ENCODE data around the gene TMEM259. TPM values are rescaled to one million over a fixed set of nuclear protein-coding genes. Genes with fewer than 3 reads are reported as not detected.
"Not testable (repeated sequence)": the region's sequence is repeated elsewhere in the genome, so short reads cannot be mapped to it uniquely, and the experiment has no call there.

TMEM259 gene
- total RNA-seq, 1 donor, result 49.9 TPM

DNA sequence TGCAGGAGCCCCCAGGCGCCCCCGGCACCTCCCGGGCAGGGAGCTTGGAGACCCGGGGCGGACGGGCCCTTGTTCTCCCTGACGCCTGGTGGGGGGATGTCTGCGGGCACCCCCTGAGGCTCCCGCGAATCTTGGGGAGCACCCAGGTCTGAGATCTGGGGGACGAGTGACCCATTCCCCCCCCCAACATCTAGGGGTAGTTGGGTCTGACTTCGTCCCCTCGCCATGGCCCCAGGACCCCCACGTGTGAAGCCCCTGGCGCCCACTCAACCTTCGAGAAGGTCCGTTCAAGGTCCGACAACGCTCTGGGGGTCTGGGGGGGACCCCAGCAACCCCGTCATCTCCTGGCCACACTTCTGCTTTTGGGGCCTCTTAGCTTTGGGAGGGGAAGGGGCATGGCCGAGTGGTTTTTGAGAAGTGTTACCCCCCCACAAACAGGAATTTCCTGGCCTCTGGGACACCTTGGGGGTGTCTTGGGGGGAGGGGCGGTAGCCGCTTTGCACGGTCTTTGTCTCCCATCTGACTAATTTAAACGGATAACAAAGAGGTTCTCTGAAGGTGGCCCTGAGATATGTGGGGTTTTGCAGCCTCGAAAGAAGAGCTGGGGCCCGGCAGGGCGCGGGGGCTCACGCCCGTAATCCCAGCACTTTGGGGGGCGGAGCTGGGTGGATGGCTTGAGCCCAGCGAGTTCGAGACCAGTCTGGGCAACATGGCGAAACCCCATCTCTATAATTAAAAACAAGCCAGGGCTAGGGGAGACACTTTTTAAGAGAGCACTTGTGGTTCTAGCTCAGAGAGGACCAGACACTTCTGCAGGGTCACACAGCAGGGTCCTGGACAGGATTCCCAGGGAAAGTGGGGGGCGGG lies 6.1 kb upstream of the TMEM259 start:
- H3K4me3 ChIP-seq (ENCODE audit: low read depth, low read length), result peak overlapping the region; percentile 92
- TF ChIP-seq, protein P1, sequence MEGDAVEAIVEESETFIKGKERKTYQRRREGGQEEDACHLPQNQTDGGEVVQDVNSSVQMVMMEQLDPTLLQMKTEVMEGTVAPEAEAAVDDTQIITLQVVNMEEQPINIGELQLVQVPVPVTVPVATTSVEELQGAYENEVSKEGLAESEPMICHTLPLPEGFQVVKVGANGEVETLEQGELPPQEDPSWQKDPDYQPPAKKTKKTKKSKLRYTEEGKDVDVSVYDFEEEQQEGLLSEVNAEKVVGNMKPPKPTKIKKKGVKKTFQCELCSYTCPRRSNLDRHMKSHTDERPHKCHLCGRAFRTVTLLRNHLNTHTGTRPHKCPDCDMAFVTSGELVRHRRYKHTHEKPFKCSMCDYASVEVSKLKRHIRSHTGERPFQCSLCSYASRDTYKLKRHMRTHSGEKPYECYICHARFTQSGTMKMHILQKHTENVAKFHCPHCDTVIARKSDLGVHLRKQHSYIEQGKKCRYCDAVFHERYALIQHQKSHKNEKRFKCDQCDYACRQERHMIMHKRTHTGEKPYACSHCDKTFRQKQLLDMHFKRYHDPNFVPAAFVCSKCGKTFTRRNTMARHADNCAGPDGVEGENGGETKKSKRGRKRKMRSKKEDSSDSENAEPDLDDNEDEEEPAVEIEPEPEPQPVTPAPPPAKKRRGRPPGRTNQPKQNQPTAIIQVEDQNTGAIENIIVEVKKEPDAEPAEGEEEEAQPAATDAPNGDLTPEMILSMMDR (IDR thresholded peaks at IDR 0.05; ENCODE audit: insufficient read depth, low read length), result no peak
- peak; percentile 40 for DNase-seq (ENCODE audit: low read depth)

GRCh38 chr19:1025960-1026782 lies 5.2 kb upstream of the TMEM259 start, which contains the start of gene CNN2:
TSS of gene CNN2 (plus strand) at chr19:1026608. CDS start at chr19:1026662, 54 bp downstream.
- peak within 1 kb of the TSS; percentile 92 for H3K4me3 ChIP-seq (ENCODE audit: low read depth, low read length)
- TF ChIP-seq, protein P1 (IDR thresholded peaks at IDR 0.05; ENCODE audit: insufficient read depth, low read length), result no peak
- DNase-seq (ENCODE audit: low read depth), result peak; percentile 64

GRCh38 chr19:1025080-1025479 lies 4.2 kb upstream of the TMEM259 start:
- H3K4me3 ChIP-seq (ENCODE audit: low read depth, low read length); DNase-seq (ENCODE audit: low read depth): not testable (repeated sequence)

DNA sequence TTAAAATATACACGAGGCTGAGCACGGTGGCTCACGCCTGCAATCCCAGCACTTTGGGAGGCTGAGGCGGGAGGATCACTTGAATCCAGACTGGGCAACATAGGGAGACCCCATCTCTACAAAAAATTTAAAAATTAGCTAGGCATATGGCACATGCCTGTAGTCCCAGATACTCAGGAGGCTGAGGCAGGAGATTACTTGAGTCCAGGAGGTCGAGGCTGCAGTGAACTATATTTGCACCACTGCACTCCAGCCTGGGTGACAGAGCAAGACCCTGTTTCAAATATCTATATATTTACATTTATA lies 2.9 kb upstream of the TMEM259 start:
- not testable (repeated sequence) for H3K4me3 ChIP-seq (ENCODE audit: low read depth, low read length); DNase-seq (ENCODE audit: low read depth)

GRCh38 chr19:1019980-1020867 lies 699 bp downstream of the TMEM259 start:
- H3K4me3 ChIP-seq (ENCODE audit: low read depth, low read length), result peak overlapping the region; percentile 87
- TF ChIP-seq, protein P1 (IDR thresholded peaks at IDR 0.05; ENCODE audit: insufficient read depth, low read length), result no peak

GRCh38 chr19:1019616-1019961 lies 1.3 kb downstream of the TMEM259 start:
- TF ChIP-seq, protein P1 (IDR thresholded peaks at IDR 0.05; ENCODE audit: insufficient read depth, low read length), result no peak
- DNase-seq (ENCODE audit: low read depth), result no peak
- H3K4me3 ChIP-seq (ENCODE audit: low read depth, low read length), result peak overlapping the region; percentile 87

More at GRCh38 chr19:1019980-1020867, 699 bp downstream of the TMEM259 start:
- DNase-seq (ENCODE audit: low read depth), result no peak

GRCh38 chr19:1018932-1019615 lies 1.8 kb downstream of the TMEM259 start:
- H3K4me3 ChIP-seq (ENCODE audit: low read depth, low read length), result peak overlapping the region; percentile 87
- TF ChIP-seq, protein P1 (IDR thresholded peaks at IDR 0.05; ENCODE audit: insufficient read depth, low read length), result no peak
- no peak for DNase-seq (ENCODE audit: low read depth)

All from fibroblast of the aortic adventitia (primary cell).